Measurements from ENCODE around the gene BCL2A1. TPM values are rescaled to one million over a fixed set of nuclear protein-coding genes. Genes with fewer than 3 reads are reported as not detected.

Gene BCL2A1
- total and polyA plus RNA-seq, 10 of the 15 experiments (the other 5 are each of a cell fraction or from before 2014, with no cell fraction given): 181 to 570 (median 321) TPM

DNA sequence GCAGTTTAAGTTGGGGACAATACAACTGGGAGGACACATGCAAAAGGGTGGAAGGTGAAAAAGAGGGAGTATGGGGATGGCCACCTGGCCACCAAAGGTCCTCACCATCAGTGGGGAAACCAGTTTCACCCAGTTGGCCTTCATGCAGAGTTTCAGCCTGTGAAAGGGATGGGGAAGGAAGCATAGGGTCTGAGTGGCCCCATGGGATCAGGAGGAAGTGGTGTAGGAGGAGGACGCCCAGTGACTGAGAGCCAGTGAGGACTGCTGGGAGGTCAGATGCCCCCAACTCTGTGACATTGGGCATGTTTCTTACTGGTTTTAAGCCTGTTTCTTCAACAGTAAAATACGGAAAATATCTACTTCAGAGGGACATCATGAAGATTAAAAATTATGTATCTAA lies 16.3 kb downstream of the BCL2A1 start:
- Histone ChIP-seq H3K9me3 (replicated peaks; ENCODE audit: control insufficient read depth, insufficient read depth, low read length) (no peaks in the 10 kb centered on the region), H3K79me2 (ENCODE audit: control insufficient read depth, insufficient read depth, low read length) (no peaks in the 10 kb centered on the region), H3K4me2 (ENCODE audit: control insufficient read depth, insufficient read depth) (no peak overlapping the region), H4K20me1 (ENCODE audit: control insufficient read depth, insufficient read depth) (no peaks in the 10 kb centered on the region), H3K4me3 (no peak overlapping the region), H3K9ac (ENCODE audit: control insufficient read depth, insufficient read depth, low read length) (no peak overlapping the region), H3K27me3 (replicated peaks in 1 of 2; ENCODE audit: control insufficient read depth in 2 of 2, insufficient read depth in 2 of 2, low read length in 1 of 2) (no peaks in the 10 kb centered on the region), H3K36me3 (ENCODE audit: control insufficient read depth in 2 of 2, insufficient read depth in 2 of 2, low read length in 1 of 2) (no peaks in the 10 kb centered on the region; a peak in 1 of 4 replicates), H3K27ac (ENCODE audit: control insufficient read depth, insufficient read depth) (no peak overlapping the region), H3K4me1 (ENCODE audit: control insufficient read depth, insufficient read depth, low read length) (peaks cover 6% of the 10 kb centered on the region; the same call in 1 of the 2 replicates), H2AFZ (ENCODE audit: control insufficient read depth, low read depth, low read length) (no peak overlapping the region)
- ChIA-PET POLR2A (no interaction called here), RAD21 (ENCODE audit: unreplicated experiment) (interaction anchor here (1.4 kb wide), 1 partner anchor 10 kb away, joined by 3 read pairs; no protein-coding TSS in a partner anchor), CTCF (no interaction called here), SMC1A (ENCODE audit: uncharacterized antibody, unreplicated experiment) (interaction anchor here (0.7 to 1.2 kb wide), 2 partner anchors 14 to 31 kb away, joined by 3 to 5 read pairs; no protein-coding TSS in a partner anchor)
- WGBS (ENCODE audit: insufficient coverage, insufficient replicate concordance, low lambda C conversion rate, missing lambda C conversion rate): 100% methylated on average over 2 of the region's 2 CpGs
- FAIRE-seq (no peak), ATAC-seq (no peak), DNase-seq (ENCODE audit: low read depth, low spot score) (no peak)
- no TSS peak for BruUV-seq (replicated peaks)
- in situ Hi-C loops (cut with MboI) (no loop called here), intact Hi-C loops (cut with micrococcal nuclease; ENCODE audit: unreplicated experiment) (no loop called here)
- TF ChIP-seq NFIC (IDR thresholded peaks at IDR 0.05; ENCODE audit: low read depth, low read length) (no peak), SMARCA5 (IDR thresholded peaks at IDR 0.05) (no peak), EED (IDR thresholded peaks at IDR 0.05; ENCODE audit: low read depth) (no peak), SRF (IDR thresholded peaks at IDR 0.05; ENCODE audit: low read depth in 2 of 2, low read length in 2 of 2) (no peak), CHD4 (IDR thresholded peaks at IDR 0.05) (no peak), GABPA (IDR thresholded peaks at IDR 0.05; ENCODE audit: low read depth) (no peak), SREBF2 (IDR thresholded peaks at IDR 0.05; ENCODE audit: low read length) (no peak)

DNA sequence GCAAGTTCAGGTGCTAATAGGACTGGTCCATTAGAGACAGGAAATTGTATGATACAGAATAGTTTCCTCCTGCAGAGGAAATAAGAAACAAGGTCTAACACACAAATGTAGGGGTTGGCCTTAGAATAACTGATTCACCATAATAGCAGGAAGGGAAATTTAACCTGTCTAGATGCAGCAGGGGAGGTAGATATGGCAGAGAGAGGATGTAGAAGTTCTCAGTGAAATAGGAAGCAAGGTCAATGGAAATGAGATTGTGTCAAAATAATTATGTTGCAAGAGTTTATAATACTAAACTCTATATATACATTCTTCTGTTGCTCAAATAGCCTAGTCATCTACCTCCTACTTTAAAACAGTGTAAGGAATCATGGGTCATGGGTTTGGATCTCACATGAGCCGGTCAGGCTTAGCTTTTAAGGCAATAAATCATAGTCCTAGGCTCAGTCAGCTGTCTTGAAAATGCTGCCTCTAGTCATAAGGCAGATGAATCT lies 17.0 kb downstream of the BCL2A1 start:
- no peak; the same call in 2 of the 3 replicates for ATAC-seq
- no peak overlapping the region for H3K4me2 ChIP-seq (ENCODE audit: control insufficient read depth, insufficient read depth)
- CTCF ChIA-PET: no interaction called here
- no peak for DNase-seq (ENCODE audit: low read depth, low spot score)
- no peak for FAIRE-seq
- 93% methylated on average over 1 of the region's 1 CpG for WGBS (ENCODE audit: insufficient coverage, insufficient replicate concordance, low lambda C conversion rate, missing lambda C conversion rate)
- no peak overlapping the region for H3K27ac ChIP-seq (ENCODE audit: control insufficient read depth, insufficient read depth)
- no peak overlapping the region for H2AFZ ChIP-seq (ENCODE audit: control insufficient read depth, low read depth, low read length)
- no peaks in the 10 kb centered on the region for H3K79me2 ChIP-seq (ENCODE audit: control insufficient read depth, insufficient read depth, low read length)
- no peak overlapping the region for H3K4me3 ChIP-seq
- in situ Hi-C loops (cut with MboI): no loop called here
- SMC1A ChIA-PET (ENCODE audit: uncharacterized antibody, unreplicated experiment): interaction anchor here (1.0 to 1.3 kb wide), 3 partner anchors 12 to 19 kb away, joined by 3 to 5 read pairs (median 3); no protein-coding TSS in a partner anchor
- H3K9me3 ChIP-seq (replicated peaks; ENCODE audit: control insufficient read depth, insufficient read depth, low read length): no peaks in the 10 kb centered on the region
- H3K9ac ChIP-seq (ENCODE audit: control insufficient read depth, insufficient read depth, low read length): no peak overlapping the region
- no TSS peak for BruUV-seq (replicated peaks)
- no peaks in the 10 kb centered on the region for H3K27me3 ChIP-seq (replicated peaks in 1 of 2; ENCODE audit: control insufficient read depth in 2 of 2, insufficient read depth in 2 of 2, low read length in 1 of 2)
- intact Hi-C loops (cut with micrococcal nuclease; ENCODE audit: unreplicated experiment): no loop called here
- no peaks in the 10 kb centered on the region for H4K20me1 ChIP-seq (ENCODE audit: control insufficient read depth, insufficient read depth)
- POLR2A ChIA-PET: interaction anchor here (0.6 to 1.0 kb wide), 3 partner anchors 8 to 39 kb away, joined by 3 to 7 read pairs (median 3); no protein-coding TSS in a partner anchor
- H3K4me1 ChIP-seq (ENCODE audit: control insufficient read depth, insufficient read depth, low read length): peaks cover 6% of the 10 kb centered on the region; the same call in 1 of the 2 replicates
- H3K36me3 ChIP-seq (ENCODE audit: control insufficient read depth in 2 of 2, insufficient read depth in 2 of 2, low read length in 1 of 2): no peaks in the 10 kb centered on the region
- RAD21 ChIA-PET (ENCODE audit: unreplicated experiment): interaction anchor here (1.4 kb wide), 1 partner anchor 10 kb away, joined by 3 read pairs; no protein-coding TSS in a partner anchor
- TF ChIP-seq ZZZ3 (IDR thresholded peaks at IDR 0.05; ENCODE audit: control insufficient read depth, insufficient read length, low read depth) (no peak), GATAD2B (conservative IDR thresholded peaks at IDR 0.05; ENCODE audit: low read depth) (no peak), NR2F1 (conservative IDR thresholded peaks at IDR 0.05) (no peak), MEF2A (IDR thresholded peaks at IDR 0.05; ENCODE audit: insufficient read depth, low read depth, low read length) (no peak), TBL1XR1 (IDR thresholded peaks at IDR 0.05; ENCODE audit: low read depth, low read length) (no peak)
- TF ChIP-seq, protein P1, sequence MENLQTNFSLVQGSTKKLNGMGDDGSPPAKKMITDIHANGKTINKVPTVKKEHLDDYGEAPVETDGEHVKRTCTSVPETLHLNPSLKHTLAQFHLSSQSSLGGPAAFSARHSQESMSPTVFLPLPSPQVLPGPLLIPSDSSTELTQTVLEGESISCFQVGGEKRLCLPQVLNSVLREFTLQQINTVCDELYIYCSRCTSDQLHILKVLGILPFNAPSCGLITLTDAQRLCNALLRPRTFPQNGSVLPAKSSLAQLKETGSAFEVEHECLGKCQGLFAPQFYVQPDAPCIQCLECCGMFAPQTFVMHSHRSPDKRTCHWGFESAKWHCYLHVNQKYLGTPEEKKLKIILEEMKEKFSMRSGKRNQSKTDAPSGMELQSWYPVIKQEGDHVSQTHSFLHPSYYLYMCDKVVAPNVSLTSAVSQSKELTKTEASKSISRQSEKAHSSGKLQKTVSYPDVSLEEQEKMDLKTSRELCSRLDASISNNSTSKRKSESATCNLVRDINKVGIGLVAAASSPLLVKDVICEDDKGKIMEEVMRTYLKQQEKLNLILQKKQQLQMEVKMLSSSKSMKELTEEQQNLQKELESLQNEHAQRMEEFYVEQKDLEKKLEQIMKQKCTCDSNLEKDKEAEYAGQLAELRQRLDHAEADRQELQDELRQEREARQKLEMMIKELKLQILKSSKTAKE (IDR thresholded peaks at IDR 0.05; ENCODE audit: low read depth, poor library complexity, severe bottlenecking): no peak
- TF ChIP-seq, protein P2, sequence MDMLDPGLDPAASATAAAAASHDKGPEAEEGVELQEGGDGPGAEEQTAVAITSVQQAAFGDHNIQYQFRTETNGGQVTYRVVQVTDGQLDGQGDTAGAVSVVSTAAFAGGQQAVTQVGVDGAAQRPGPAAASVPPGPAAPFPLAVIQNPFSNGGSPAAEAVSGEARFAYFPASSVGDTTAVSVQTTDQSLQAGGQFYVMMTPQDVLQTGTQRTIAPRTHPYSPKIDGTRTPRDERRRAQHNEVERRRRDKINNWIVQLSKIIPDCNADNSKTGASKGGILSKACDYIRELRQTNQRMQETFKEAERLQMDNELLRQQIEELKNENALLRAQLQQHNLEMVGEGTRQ (IDR thresholded peaks at IDR 0.05; ENCODE audit: borderline replicate concordance, low read depth, low read length): no peak

Measured in GM12878 (cell line).